Liver (tissue), 3 donors: ENCODE measurements around the gene WNT10A.

Source experiments
- ATF3 ChIP-seq: IDR thresholded peaks from 2 replicates; pipeline ENCODE4 v1.6.1; 2016; ENCODE audit warnings: antibody characterized with exemption
- CTCF ChIP-seq: fragments of 150-350 bp; IDR thresholded peaks from 2 replicates; pipeline ENCODE4 v1.5.1; 2017; ENCODE audit warnings: improper control_type of control experiment, low read depth, low read length; ENCODE audit not compliant: missing input control
- EGR1 ChIP-seq, 2 donors: IDR thresholded peaks; 2 replicates each; pipeline ENCODE4 v1.6.1; 2016 to 2018; ENCODE audit warnings: antibody characterized with exemption in 2 of 2, low read depth in 2 of 2
- HNF4G ChIP-seq: IDR thresholded peaks from 2 replicates; pipeline ENCODE4 v1.6.1; 2016; ENCODE audit warnings: antibody characterized with exemption
- MAX ChIP-seq: IDR thresholded peaks from 2 replicates; pipeline ENCODE4 v1.6.1; 2016; ENCODE audit warnings: antibody characterized with exemption
- YY1 ChIP-seq: IDR thresholded peaks from 2 replicates; pipeline ENCODE4 v1.6.1; 2016; ENCODE audit warnings: antibody characterized with exemption, mild to moderate bottlenecking
- donor health status: healthy.
- donor health status: healthy.

- TF ChIP-seq CTCF (no peak), YY1 (no peak), MAX (no peak), HNF4G (no peak), ATF3 (no peak), EGR1 (IDR thresholded peaks at IDR 0.05; ENCODE audit: low read depth in 2 of 2) (no peak)
Observed at GRCh38 chr2:218882461-218882816, 1.8 kb downstream of the WNT10A start.
